Ascending aorta (tissue), 2 donors: ENCODE data around the gene GPR137B. TPM values are rescaled to one million over a fixed set of nuclear protein-coding genes. Genes with fewer than 3 reads are reported as not detected.
"Not testable (repeated sequence)": the region's sequence is repeated elsewhere in the genome, so short reads cannot be mapped to it uniquely, and the experiment has no call there.

Experiments
- DNase-seq, 2 donors: peaks; one replicate each; pipeline ENCODE4 v3.0.0-alpha.2; 2019; ENCODE audit warnings: low spot score in 2 of 2
- H3K27ac ChIP-seq, 2 donors: fragments of 200-600 bp; sonication (generic); one replicate each; pipeline ENCODE4 v1.5.1; 2016 to 2017; ENCODE audit warnings: mild to moderate bottlenecking in 1 of 2
- H3K27me3 ChIP-seq: fragments of 200-600 bp; sonication (generic); one replicate; pipeline ENCODE4 v1.5.1; 2017
- H3K36me3 ChIP-seq, 2 donors: fragments of 200-600 bp; sonication (generic); one replicate each; pipeline ENCODE4 v1.5.1; 2016
- H3K4me1 ChIP-seq, 2 donors: fragments of 200-600 bp; sonication (generic); one replicate each; pipeline ENCODE4 v1.5.1; 2016 to 2017; ENCODE audit warnings: mild to moderate bottlenecking in 1 of 2
- H3K4me3 ChIP-seq, 2 donors: fragments of 200-600 bp; sonication (generic); one replicate each; pipeline ENCODE4 v1.5.1; 2016 to 2017; ENCODE audit warnings: mild to moderate bottlenecking in 1 of 2
- H3K9me3 ChIP-seq, 2 donors: fragments of 200-600 bp; sonication (generic); one replicate each; pipeline ENCODE4 v1.5.1; 2016
- intact Hi-C: fragments of 100-400 bp; cut with DNase I; formaldehyde crosslinking; loops from one replicate; pipeline ENCODE4 v1.15.1; 2023
- total RNA-seq: library from RNA; depleted of rRNA; stranded (reverse); fragments of >200 nt; gene quantifications from one replicate; pipeline ENCODE4 v1.1.0, GENCODE V29; 2016
- TF ChIP-seq, protein P1 (sequence below), 3 experiments: fragments of 200-600 bp in 2 of 3; fragments of 450-650 bp in 1 of 3; sonication (generic) in 2 of 3; IDR thresholded peaks; one replicate each; pipeline ENCODE4 v1.5.1; 2016 to 2019; ENCODE audit warnings: antibody characterized with exemption in 3 of 3, mild to moderate bottlenecking in 1 of 3, moderate library complexity in 1 of 3

GPR137B gene
- total RNA-seq, 1 donor from 2014 or later: 22.5 TPM

DNA sequence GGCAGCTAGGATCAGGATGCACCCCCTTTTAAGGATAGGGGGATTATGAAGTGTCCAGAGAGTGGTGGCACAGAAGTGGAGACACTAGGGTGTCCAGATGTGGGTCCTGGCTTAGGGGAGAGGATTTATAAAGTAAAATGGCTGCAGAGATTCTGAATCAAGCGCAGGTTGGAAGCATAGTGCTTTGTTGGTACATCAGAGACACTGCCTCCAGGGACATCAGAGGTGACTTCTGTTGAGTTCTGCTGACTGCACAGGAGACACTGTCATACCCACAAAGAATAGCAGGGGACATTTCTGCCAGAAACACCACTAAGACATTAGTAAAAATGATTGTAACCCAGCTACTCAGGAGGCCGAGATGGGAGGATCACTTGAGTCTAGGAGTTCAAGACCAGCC lies 16.4 kb downstream of the GPR137B start:
- no peaks in the 10 kb centered on the region for H3K27me3 ChIP-seq
- H3K36me3 ChIP-seq: no peaks in the 10 kb centered on the region
- no peaks in the 10 kb centered on the region for H3K4me1 ChIP-seq
- H3K27ac ChIP-seq: no peak overlapping the region
- peaks cover 6 to 20% of the 10 kb centered on the region in 2 donors for H3K9me3 ChIP-seq
- H3K4me3 ChIP-seq: no peak overlapping the region
- no peak for DNase-seq
- TF ChIP-seq, protein P1, sequence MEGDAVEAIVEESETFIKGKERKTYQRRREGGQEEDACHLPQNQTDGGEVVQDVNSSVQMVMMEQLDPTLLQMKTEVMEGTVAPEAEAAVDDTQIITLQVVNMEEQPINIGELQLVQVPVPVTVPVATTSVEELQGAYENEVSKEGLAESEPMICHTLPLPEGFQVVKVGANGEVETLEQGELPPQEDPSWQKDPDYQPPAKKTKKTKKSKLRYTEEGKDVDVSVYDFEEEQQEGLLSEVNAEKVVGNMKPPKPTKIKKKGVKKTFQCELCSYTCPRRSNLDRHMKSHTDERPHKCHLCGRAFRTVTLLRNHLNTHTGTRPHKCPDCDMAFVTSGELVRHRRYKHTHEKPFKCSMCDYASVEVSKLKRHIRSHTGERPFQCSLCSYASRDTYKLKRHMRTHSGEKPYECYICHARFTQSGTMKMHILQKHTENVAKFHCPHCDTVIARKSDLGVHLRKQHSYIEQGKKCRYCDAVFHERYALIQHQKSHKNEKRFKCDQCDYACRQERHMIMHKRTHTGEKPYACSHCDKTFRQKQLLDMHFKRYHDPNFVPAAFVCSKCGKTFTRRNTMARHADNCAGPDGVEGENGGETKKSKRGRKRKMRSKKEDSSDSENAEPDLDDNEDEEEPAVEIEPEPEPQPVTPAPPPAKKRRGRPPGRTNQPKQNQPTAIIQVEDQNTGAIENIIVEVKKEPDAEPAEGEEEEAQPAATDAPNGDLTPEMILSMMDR (IDR thresholded peaks at IDR 0.05): no peak
- intact Hi-C loops: no loop called here

DNA sequence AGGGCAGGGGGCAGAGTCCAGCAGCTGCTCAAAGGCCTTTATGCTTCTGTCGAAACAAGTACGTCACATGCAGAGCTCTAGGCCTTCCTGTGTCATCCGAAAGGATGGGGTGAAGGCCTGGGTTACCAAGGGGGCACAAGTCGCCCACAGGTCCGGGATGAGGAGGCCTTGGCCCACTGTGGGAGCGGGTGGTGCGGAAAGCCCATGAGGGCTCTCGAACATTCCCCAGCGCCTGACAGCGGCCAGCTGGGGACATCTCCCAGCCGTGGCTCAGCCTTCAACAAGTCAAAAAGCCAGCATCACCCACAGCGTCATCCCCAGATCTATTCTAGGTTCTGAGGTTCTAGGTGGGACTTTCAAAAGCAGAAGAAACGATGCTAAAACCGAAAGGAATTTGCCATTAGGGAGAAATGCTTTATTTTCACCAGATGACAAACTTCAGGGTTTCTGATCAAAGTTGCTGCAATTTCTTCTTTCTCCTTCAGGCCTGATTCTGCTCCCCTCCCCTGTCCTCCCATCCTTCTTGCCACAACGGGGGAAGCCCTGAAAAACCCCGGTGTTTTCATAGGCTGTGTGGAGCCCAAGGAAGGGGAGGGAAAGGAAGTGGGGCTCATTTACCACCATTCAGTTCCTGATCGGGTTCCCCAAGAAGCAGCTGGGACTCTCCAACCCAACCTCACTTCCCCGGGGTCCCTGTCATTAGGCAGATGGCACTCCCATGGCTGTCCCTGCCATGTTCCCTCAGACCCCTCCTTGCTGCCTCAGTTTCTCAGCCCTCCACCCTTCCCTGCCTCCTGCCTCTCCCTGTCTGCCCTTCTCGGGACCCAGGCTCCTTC lies 17.6 kb downstream of the GPR137B start:
- no peak overlapping the region for H3K27ac ChIP-seq
- intact Hi-C loops: no loop called here
- no peaks in the 10 kb centered on the region for H3K27me3 ChIP-seq
- H3K4me1 ChIP-seq: no peaks in the 10 kb centered on the region
- H3K4me3 ChIP-seq: no peak overlapping the region
- TF ChIP-seq, protein P1 (IDR thresholded peaks at IDR 0.05): no peak
- H3K9me3 ChIP-seq: peaks cover 6 to 20% of the 10 kb centered on the region in 2 donors
- no peak for DNase-seq
- no peaks in the 10 kb centered on the region for H3K36me3 ChIP-seq

DNA sequence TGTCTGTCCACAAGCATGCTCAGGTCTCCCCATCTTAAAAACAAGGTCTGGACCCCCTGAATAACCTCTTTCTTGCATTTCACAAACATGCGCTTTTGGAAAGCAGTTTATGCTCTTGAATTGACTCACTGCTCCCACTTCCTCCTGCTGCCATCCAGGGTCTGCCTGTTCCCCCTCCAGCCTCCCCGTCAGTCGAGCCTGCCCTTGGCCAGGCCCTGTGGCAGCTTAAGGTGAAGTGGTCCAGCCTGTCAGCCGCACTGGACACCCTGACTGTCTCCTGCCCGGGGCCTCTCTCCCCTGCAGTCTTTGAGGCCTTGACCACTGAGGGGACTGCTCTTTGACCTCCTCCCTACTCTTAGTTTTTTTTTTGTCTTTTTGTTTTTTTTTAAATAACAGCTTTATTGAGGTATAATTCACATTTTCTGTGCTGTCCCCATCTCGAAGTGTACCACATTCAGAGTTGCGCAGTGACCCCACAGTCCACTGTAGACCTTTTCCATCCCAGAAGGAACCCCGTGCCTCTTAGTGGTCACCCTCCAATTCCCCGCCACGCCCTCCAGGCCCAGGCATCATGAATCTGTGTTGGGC lies 18.3 kb downstream of the GPR137B start:
- Histone ChIP-seq H3K27ac (no peak overlapping the region), H3K27me3 (no peaks in the 10 kb centered on the region), H3K36me3 (no peaks in the 10 kb centered on the region), H3K4me1 (no peaks in the 10 kb centered on the region), H3K4me3 (no peak overlapping the region), H3K9me3 (peaks cover 6 to 20% of the 10 kb centered on the region in 2 donors)
- TF ChIP-seq, protein P1 (IDR thresholded peaks at IDR 0.05): no peak
- intact Hi-C loops: no loop called here
- no peak for DNase-seq

DNA sequence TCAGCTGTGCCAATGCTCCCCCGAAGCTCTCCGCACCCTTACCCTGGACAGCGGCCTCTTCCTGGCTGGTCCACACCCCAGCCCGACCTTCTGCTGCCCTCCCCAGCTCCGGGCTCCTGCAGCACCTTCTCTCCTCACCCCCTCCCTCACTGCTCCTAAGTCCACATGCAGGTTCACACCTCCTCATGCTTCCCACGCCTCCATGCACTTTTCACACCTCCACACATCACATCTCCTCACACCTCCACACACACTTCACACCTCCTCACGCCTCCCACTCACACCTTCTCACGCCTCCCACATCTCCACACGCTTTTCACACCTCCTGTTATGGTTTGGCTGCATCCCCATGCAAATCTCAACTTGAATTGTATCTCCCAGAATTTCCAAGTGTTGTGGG lies 18.9 kb downstream of the GPR137B start:
- DNase-seq: no peak
- intact Hi-C loops: no loop called here
- no peak overlapping the region for H3K4me3 ChIP-seq

DNA sequence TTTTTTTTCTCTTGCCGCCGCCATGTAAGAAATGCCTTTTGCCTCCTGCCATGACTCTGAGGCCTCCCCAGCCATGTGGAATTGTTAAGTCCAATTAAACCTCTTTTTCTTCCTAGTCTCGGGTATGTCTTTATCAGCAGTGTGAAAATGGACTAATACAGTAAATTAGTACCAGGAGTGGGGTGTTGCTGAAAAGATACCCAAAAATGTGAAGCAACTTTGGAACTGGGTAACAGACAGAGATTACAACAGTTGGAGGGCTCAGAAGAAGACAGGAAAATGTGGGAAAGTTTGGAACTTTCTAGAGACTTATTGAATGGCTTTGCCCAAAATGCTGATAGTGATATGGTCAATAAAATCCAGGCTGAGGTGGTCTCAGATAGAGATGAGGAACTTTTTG lies 19.4 kb downstream of the GPR137B start:
- peaks cover 6 to 20% of the 10 kb centered on the region in 2 donors for H3K9me3 ChIP-seq
- H3K4me1 ChIP-seq, intact Hi-C loops, H3K27ac ChIP-seq, H3K27me3 ChIP-seq, H3K4me3 ChIP-seq, DNase-seq, H3K36me3 ChIP-seq: not testable (repeated sequence)

More for the DNA sequence above, 18.9 kb downstream of the GPR137B start:
- H3K27me3 ChIP-seq: no peaks in the 10 kb centered on the region
- TF ChIP-seq, protein P1 (IDR thresholded peaks at IDR 0.05): no peak
- peaks cover 6 to 20% of the 10 kb centered on the region in 2 donors for H3K9me3 ChIP-seq
- no peaks in the 10 kb centered on the region for H3K36me3 ChIP-seq
- H3K4me1 ChIP-seq: no peaks in the 10 kb centered on the region
- no peak overlapping the region for H3K27ac ChIP-seq

DNA sequence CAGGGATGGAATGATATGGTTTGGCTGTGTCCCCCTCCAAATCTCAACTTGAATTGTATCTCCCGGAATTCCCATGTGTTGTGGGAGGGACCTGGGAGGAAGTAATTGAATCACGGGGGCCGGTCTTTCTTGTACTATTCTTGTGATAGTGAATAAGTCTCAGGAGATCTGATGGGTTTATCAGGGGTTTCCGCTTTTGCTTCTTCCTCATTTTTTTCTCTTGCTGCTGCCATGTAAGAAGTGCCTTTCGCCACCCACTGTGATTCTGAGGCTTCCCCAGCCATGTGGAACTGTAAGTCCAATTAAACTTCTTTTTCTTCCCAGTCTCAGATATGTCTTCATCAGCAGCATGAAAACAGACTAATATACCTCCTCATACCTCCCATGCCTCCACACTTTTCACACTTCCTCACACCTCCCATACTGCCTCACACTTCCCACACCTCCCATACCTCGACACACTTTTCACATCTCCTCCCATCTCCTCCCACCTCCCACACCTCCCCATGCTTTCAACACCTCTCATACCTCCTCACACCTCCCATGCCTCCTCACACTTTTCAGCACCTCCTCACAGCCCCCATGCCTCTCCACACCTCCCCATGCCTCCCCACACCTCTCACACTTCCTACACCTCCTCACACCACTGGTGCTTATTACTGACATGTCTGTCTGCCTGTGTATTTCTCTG lies 21.3 kb downstream of the GPR137B start:
- no peak for DNase-seq
- TF ChIP-seq, protein P1 (IDR thresholded peaks at IDR 0.05): no peak

More for the DNA sequence above, 21.3 kb downstream of the GPR137B start:
- intact Hi-C loops: no loop called here
- Histone ChIP-seq H3K4me3 (no peak overlapping the region), H3K36me3 (no peaks in the 10 kb centered on the region), H3K27ac (no peak overlapping the region), H3K4me1 (no peaks in the 10 kb centered on the region), H3K27me3 (no peaks in the 10 kb centered on the region), H3K9me3 (peaks cover 6 to 20% of the 10 kb centered on the region in 2 donors)
